MM.1S (cell line): Measurements from ENCODE around the gene CBX7.

ENCODE experiments used
- DNase-seq: peaks from one replicate; pipeline ENCODE4 v3.0.0-alpha.2; 2015
- H2AFZ ChIP-seq: fragments of 300-600 bp; sonication (generic); 2 replicates; pipeline ENCODE4 v1.6.0; 2016; ENCODE audit warnings: antibody characterized with exemption, low read length
- H3F3A ChIP-seq: fragments of 300-600 bp; sonication (generic); 2 replicates; pipeline ENCODE4 v1.6.1; 2016; ENCODE audit warnings: mild to moderate bottlenecking, antibody characterized with exemption, low read length, moderate library complexity, mixed read lengths; ENCODE audit not compliant: insufficient read depth
- H3K27ac ChIP-seq: fragments of 300-600 bp; sonication (generic); 2 replicates; pipeline ENCODE4 v1.5.1; 2016; ENCODE audit warnings: mild to moderate bottlenecking, low read length
- H3K27me3 ChIP-seq: fragments of 300-600 bp; sonication (generic); replicated peaks from 2 replicates; pipeline ENCODE4 v1.6.0; 2016; ENCODE audit warnings: low read length; ENCODE audit not compliant: insufficient read depth
- H3K36me3 ChIP-seq: fragments of 300-600 bp; sonication (generic); replicated peaks from 2 replicates; pipeline ENCODE4 v1.6.1; 2016; ENCODE audit warnings: mild to moderate bottlenecking, low read length, mixed read lengths; ENCODE audit not compliant: insufficient read depth
- H3K4me1 ChIP-seq: fragments of 300-600 bp; sonication (generic); 2 replicates; pipeline ENCODE4 v1.6.1; 2016; ENCODE audit warnings: low read length, mixed read lengths
- H3K4me2 ChIP-seq: fragments of 300-600 bp; sonication (generic); 2 replicates; pipeline ENCODE4 v1.6.0; 2016; ENCODE audit warnings: low read depth, low read length
- H3K4me3 ChIP-seq: fragments of 300-600 bp; sonication (generic); 2 replicates; pipeline ENCODE4 v1.5.1; 2016; ENCODE audit warnings: low read length, mixed read lengths
- H3K79me2 ChIP-seq: fragments of 300-600 bp; sonication (generic); 2 replicates; pipeline ENCODE4 v1.6.1; 2016; ENCODE audit warnings: mixed run types, low read length, mixed read lengths
- H3K9ac ChIP-seq: fragments of 300-600 bp; sonication (generic); 2 replicates; pipeline ENCODE4 v1.6.1; 2016; ENCODE audit warnings: low read length, mixed read lengths
- H3K9me2 ChIP-seq: fragments of 300-600 bp; sonication (generic); replicated peaks from 2 replicates; pipeline ENCODE4 v1.6.1; 2016; ENCODE audit warnings: mild to moderate bottlenecking, low read length, mixed read lengths; ENCODE audit not compliant: insufficient read depth
- H3K9me3 ChIP-seq: fragments of 300-600 bp; sonication (generic); replicated peaks from 2 replicates; pipeline ENCODE4 v1.6.1; 2016; ENCODE audit warnings: mild to moderate bottlenecking, low read length, mixed read lengths; ENCODE audit not compliant: insufficient read depth
- H4K20me1 ChIP-seq: fragments of 300-600 bp; sonication (generic); 2 replicates; pipeline ENCODE4 v1.6.1; 2016; ENCODE audit warnings: mild to moderate bottlenecking, low read length, moderate library complexity, mixed read lengths; ENCODE audit not compliant: insufficient read depth
- CTCF ChIP-seq: fragments of 300-600 bp; sonication (generic); IDR thresholded peaks from 2 replicates; pipeline ENCODE4 v1.5.1; 2016; ENCODE audit warnings: antibody characterized with exemption, low read length, mixed read lengths
- EZH2 ChIP-seq: fragments of 300-600 bp; sonication (generic); optimal IDR thresholded peaks from 2 replicates; pipeline ENCODE3; 2017; ENCODE audit warnings: low read depth, mild to moderate bottlenecking, antibody characterized with exemption, low read length, mixed read lengths
- EZH2phosphoT487 ChIP-seq: fragments of 300-600 bp; sonication (generic); IDR thresholded peaks from 2 replicates; pipeline ENCODE4 v1.6.1; 2018; ENCODE audit warnings: antibody characterized with exemption, low read length

Gene CBX7

GRCh38 chr22:39123751-39124581 is 28.5 kb downstream of the CBX7 start:
- Histone ChIP-seq H3K9ac (no peak overlapping the region), H3K27me3 (no peaks in the 10 kb centered on the region), H3K9me2 (no peaks in the 10 kb centered on the region), H3K79me2 (no peaks in the 10 kb centered on the region), H3K9me3 (no peaks in the 10 kb centered on the region), H4K20me1 (no peaks in the 10 kb centered on the region), H3K4me3 (no peak overlapping the region), H3K4me2 (no peak overlapping the region), H3K27ac (no peak overlapping the region), H2AFZ (no peak overlapping the region), H3F3A (peaks cover 13% of the 10 kb centered on the region), H3K36me3 (no peaks in the 10 kb centered on the region), H3K4me1 (peaks cover 9% of the 10 kb centered on the region)
- no peak for DNase-seq
- TF ChIP-seq CTCF: no peak
- no peak for TF ChIP-seq EZH2phosphoT487
- no peak for TF ChIP-seq EZH2

GRCh38 chr22:39122772-39123470 is 29.6 kb downstream of the CBX7 start:
- Histone ChIP-seq H3K4me3 (no peak overlapping the region), H3K27me3 (no peaks in the 10 kb centered on the region), H3K27ac (no peak overlapping the region), H3K9me3 (no peaks in the 10 kb centered on the region), H3K36me3 (no peaks in the 10 kb centered on the region), H3F3A (peaks cover 8% of the 10 kb centered on the region), H3K9me2 (no peaks in the 10 kb centered on the region), H3K79me2 (no peaks in the 10 kb centered on the region), H4K20me1 (no peaks in the 10 kb centered on the region), H3K9ac (no peak overlapping the region), H2AFZ (no peak overlapping the region), H3K4me1 (peaks cover 6% of the 10 kb centered on the region), H3K4me2 (no peak overlapping the region)
- no peak for DNase-seq
- TF ChIP-seq CTCF (no peak), EZH2 (no peak), EZH2phosphoT487 (no peak)

- no peaks in the 10 kb centered on the region for H3K9me2 ChIP-seq
- DNase-seq: no peak
Observed at GRCh38 chr22:39120983-39121382, 31.5 kb downstream of the CBX7 start.

More at GRCh38 chr22:39120983-39121382, 31.5 kb downstream of the CBX7 start:
- no peaks in the 10 kb centered on the region for H3K27me3 ChIP-seq
- no peak overlapping the region for H3K4me2 ChIP-seq
- peaks cover 18% of the 10 kb centered on the region for H3K4me1 ChIP-seq
- no peak overlapping the region for H3K4me3 ChIP-seq
- peaks cover 10% of the 10 kb centered on the region for H3F3A ChIP-seq
- H3K9ac ChIP-seq: no peak overlapping the region
- TF ChIP-seq EZH2phosphoT487: no peak
- TF ChIP-seq CTCF: no peak
- TF ChIP-seq EZH2: no peak
- no peaks in the 10 kb centered on the region for H3K79me2 ChIP-seq
- H4K20me1 ChIP-seq: no peaks in the 10 kb centered on the region
- no peak overlapping the region for H2AFZ ChIP-seq
- no peaks in the 10 kb centered on the region for H3K9me3 ChIP-seq
- no peak overlapping the region for H3K27ac ChIP-seq
- H3K36me3 ChIP-seq: no peaks in the 10 kb centered on the region
